ENCODE data around the gene IGFBP3.

DNA sequence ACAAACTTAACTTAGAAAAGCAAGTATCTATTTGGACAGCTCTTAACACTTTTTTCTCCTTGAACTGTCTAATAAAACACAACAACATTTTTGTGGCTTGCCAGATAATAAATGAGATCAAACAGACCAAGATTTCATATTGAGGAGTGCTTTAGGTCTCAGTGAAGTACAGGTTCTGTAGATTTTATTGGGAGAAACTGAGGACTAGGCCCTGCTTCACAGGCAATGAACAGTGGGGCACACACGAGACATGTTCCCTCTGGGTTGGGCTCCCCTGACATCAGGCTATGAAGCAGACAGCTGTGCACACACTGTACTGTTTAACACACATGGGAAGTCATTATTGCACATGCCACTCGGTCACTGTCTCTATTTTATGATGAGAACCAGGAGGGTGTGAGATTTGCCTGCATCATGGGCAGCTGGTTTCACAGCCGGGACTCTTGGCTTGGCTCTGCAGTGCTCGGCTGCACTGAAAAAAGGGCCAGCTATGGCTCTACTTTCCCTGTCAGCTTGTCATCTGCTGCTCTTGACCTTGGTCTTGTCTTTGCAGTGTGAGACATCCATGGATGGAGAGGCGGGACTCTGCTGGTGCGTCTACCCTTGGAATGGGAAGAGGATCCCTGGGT is 28.6 kb downstream of the IGFBP3 start:
- TF ChIP-seq, protein P1, sequence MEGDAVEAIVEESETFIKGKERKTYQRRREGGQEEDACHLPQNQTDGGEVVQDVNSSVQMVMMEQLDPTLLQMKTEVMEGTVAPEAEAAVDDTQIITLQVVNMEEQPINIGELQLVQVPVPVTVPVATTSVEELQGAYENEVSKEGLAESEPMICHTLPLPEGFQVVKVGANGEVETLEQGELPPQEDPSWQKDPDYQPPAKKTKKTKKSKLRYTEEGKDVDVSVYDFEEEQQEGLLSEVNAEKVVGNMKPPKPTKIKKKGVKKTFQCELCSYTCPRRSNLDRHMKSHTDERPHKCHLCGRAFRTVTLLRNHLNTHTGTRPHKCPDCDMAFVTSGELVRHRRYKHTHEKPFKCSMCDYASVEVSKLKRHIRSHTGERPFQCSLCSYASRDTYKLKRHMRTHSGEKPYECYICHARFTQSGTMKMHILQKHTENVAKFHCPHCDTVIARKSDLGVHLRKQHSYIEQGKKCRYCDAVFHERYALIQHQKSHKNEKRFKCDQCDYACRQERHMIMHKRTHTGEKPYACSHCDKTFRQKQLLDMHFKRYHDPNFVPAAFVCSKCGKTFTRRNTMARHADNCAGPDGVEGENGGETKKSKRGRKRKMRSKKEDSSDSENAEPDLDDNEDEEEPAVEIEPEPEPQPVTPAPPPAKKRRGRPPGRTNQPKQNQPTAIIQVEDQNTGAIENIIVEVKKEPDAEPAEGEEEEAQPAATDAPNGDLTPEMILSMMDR (IDR thresholded peaks at IDR 0.05 in 4 of 5, conservative IDR thresholded peaks at IDR 0.05 in 1 of 5) = no peak
- TF ChIP-seq POLR2A (IDR thresholded peaks at IDR 0.05) = no peak

Data from gastrocnemius medialis (tissue), 4 donors.